IPS-15b (cell line): Measurements from ENCODE around the gene CWC22.
"Not testable (repeated sequence)": the region's sequence is repeated elsewhere in the genome, so short reads cannot be mapped to it uniquely, and the experiment has no call there.

ENCODE experiments used
- H3K27me3 ChIP-seq: one replicate; pipeline ENCODE4 v1.6.1; 2013; ENCODE audit warnings: low read length; ENCODE audit not compliant: control insufficient read depth, insufficient read depth
- H3K36me3 ChIP-seq: one replicate; pipeline ENCODE4 v1.6.1; 2013; ENCODE audit warnings: low read length; ENCODE audit not compliant: control insufficient read depth, insufficient read depth
- H3K4me1 ChIP-seq: one replicate; pipeline ENCODE4 v1.6.1; 2013; ENCODE audit warnings: mild to moderate bottlenecking, low read length; ENCODE audit not compliant: control insufficient read depth, insufficient read depth
- H3K4me3 ChIP-seq: one replicate; pipeline ENCODE4 v1.5.1; 2013; ENCODE audit warnings: low read depth, low read length
- H3K9ac ChIP-seq: one replicate; pipeline ENCODE4 v1.6.1; 2013; ENCODE audit warnings: low read depth, mild to moderate bottlenecking, low read length
- H3K9me3 ChIP-seq: one replicate; pipeline ENCODE4 v1.6.1; 2013; ENCODE audit warnings: mild to moderate bottlenecking, low read length; ENCODE audit not compliant: control insufficient read depth, insufficient read depth

CWC22 gene

GRCh38 chr2:179966778-179967394 is 40.2 kb downstream of the CWC22 start:
- Histone ChIP-seq H3K36me3 (peaks cover 7% of the 10 kb centered on the region), H3K27me3 (no peaks in the 10 kb centered on the region), H3K4me3 (no peak overlapping the region), H3K9ac (no peak overlapping the region), H3K9me3 (no peaks in the 10 kb centered on the region), H3K4me1 (no peaks in the 10 kb centered on the region)

GRCh38 chr2:179965291-179966258 is 41.5 kb downstream of the CWC22 start:
- Histone ChIP-seq H3K36me3 (peaks cover 4% of the 10 kb centered on the region), H3K9ac (no peak overlapping the region), H3K27me3 (no peaks in the 10 kb centered on the region)

GRCh38 chr2:179963626-179964025 is 43.5 kb downstream of the CWC22 start:
- Histone ChIP-seq H3K4me3 (no peak overlapping the region), H3K27me3 (no peaks in the 10 kb centered on the region), H3K9me3 (no peaks in the 10 kb centered on the region), H3K36me3 (peaks cover 3% of the 10 kb centered on the region), H3K9ac (no peak overlapping the region), H3K4me1 (no peaks in the 10 kb centered on the region)

More at GRCh38 chr2:179965291-179966258, 41.5 kb downstream of the CWC22 start:
- no peaks in the 10 kb centered on the region for H3K4me1 ChIP-seq
- H3K4me3 ChIP-seq: no peak overlapping the region
- H3K9me3 ChIP-seq: no peaks in the 10 kb centered on the region

GRCh38 chr2:179958251-179958650 is 48.8 kb downstream of the CWC22 start:
- H3K4me3 ChIP-seq, H3K36me3 ChIP-seq, H3K4me1 ChIP-seq, H3K27me3 ChIP-seq, H3K9me3 ChIP-seq, H3K9ac ChIP-seq: not testable (repeated sequence)

- Histone ChIP-seq H3K27me3 (no peaks in the 10 kb centered on the region), H3K9me3 (no peaks in the 10 kb centered on the region), H3K4me1 (no peaks in the 10 kb centered on the region), H3K4me3 (no peak overlapping the region), H3K9ac (no peak overlapping the region), H3K36me3 (peaks cover 6% of the 10 kb centered on the region)
Observed at GRCh38 chr2:179954026-179954425, 53.1 kb downstream of the CWC22 start.

- no peaks in the 10 kb centered on the region for H3K4me1 ChIP-seq
- H3K9ac ChIP-seq: no peak overlapping the region
- H3K4me3 ChIP-seq: no peak overlapping the region
- no peaks in the 10 kb centered on the region for H3K9me3 ChIP-seq
- H3K27me3 ChIP-seq: no peaks in the 10 kb centered on the region
- peaks cover 6% of the 10 kb centered on the region for H3K36me3 ChIP-seq
Observed at GRCh38 chr2:179953359-179953758, 53.7 kb downstream of the CWC22 start.

DNA sequence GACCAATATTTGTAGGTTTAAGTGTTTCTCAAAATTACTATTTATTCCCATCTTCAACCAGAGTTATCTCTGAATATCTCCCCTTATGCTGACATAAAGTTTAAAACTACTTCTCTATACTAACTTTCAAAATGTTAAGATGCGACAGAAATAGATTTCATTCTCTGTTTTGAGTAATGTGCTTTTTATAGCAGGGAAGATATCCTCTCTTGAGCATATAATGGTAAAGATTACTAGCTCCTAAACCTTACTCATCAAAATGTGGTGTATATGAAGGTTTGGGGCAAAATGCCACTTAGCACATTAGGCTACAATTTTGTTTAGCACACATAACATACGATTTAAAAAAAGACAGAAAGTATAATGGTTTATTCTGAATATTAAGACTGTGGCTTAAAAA is 54.4 kb downstream of the CWC22 start:
- Histone ChIP-seq H3K4me1 (no peaks in the 10 kb centered on the region), H3K27me3 (no peaks in the 10 kb centered on the region), H3K9ac (no peak overlapping the region), H3K4me3 (no peak overlapping the region), H3K9me3 (no peaks in the 10 kb centered on the region), H3K36me3 (peaks cover 6% of the 10 kb centered on the region)

DNA sequence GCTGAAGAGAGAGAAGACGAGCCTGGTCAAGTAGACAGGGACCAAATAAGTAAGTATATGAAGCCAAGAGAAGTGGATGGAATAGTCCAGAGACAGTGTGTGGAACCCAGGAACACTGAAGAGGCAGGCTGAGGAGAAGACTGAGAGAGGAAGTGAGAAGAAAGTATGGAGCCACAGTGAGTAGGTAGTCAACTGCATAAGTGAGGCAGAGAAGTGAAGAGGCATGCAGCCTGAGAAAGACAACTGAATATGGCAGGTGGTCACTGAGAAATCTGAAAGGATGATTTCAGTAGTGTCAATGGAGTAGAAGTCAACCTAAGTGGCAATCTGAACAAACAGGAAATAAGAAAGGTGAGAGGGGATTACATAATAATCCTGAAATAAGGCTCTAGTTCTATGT is 55.4 kb downstream of the CWC22 start:
- no peak overlapping the region for H3K4me3 ChIP-seq
- H3K27me3 ChIP-seq: no peaks in the 10 kb centered on the region
- H3K4me1 ChIP-seq: no peaks in the 10 kb centered on the region
- no peak overlapping the region for H3K9ac ChIP-seq
- H3K36me3 ChIP-seq: peaks cover 6% of the 10 kb centered on the region
- no peaks in the 10 kb centered on the region for H3K9me3 ChIP-seq

- Histone ChIP-seq H3K4me3 (no peak overlapping the region), H3K27me3 (no peaks in the 10 kb centered on the region), H3K9me3 (no peaks in the 10 kb centered on the region), H3K9ac (no peak overlapping the region), H3K36me3 (peaks cover 6% of the 10 kb centered on the region), H3K4me1 (no peaks in the 10 kb centered on the region)
Observed at GRCh38 chr2:179950391-179950790, 56.7 kb downstream of the CWC22 start.

GRCh38 chr2:179949438-179949837 is 57.7 kb downstream of the CWC22 start:
- H3K4me1 ChIP-seq: no peaks in the 10 kb centered on the region

DNA sequence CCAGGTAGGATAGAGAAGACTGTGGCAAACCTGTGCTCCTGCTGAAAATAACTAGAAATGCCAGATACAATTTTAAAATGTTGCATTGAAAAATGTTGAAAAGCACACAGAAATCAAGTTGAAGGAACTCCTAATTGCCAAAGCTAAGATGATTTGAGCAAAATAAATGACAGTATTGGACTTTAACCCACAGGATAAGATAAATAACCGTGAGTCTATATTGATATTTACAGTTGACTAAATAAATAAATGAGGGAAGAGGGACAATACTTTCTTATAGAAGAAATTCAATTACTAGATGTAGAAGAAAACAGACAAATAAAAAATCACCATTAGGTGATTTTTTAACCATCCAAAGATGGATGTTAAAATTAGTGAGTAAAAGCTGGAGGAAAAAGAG is 59.0 kb downstream of the CWC22 start:
- Histone ChIP-seq H3K9ac (no peak overlapping the region), H3K9me3 (no peaks in the 10 kb centered on the region), H3K4me1 (no peaks in the 10 kb centered on the region), H3K27me3 (no peaks in the 10 kb centered on the region), H3K4me3 (no peak overlapping the region), H3K36me3 (peaks cover 6% of the 10 kb centered on the region)

More at GRCh38 chr2:179949438-179949837, 57.7 kb downstream of the CWC22 start:
- H3K36me3 ChIP-seq: peaks cover 6% of the 10 kb centered on the region
- no peaks in the 10 kb centered on the region for H3K9me3 ChIP-seq
- no peaks in the 10 kb centered on the region for H3K27me3 ChIP-seq
- H3K9ac ChIP-seq: no peak overlapping the region
- no peak overlapping the region for H3K4me3 ChIP-seq
